Measurements from ENCODE around the gene SCUBE2.

DNA sequence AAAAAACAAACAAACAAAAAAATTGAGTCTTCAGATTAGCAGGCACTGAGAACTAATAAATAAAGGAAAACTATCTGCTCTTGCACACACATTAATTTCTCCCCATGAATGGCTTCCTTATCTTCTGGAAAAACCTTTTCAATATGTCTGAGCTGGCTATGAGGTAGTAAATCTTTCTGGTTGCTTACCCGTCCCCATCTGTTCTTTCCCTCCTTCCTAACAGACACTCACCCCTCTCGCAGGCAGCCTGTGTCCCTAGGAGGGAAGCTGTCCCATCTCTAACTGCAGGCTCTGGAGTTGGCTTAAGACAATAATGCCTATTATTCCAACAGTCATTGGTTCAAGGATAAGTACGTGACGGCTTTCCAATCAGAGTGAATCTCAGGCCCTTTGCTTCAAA, 8.2 kb upstream of the SCUBE2 start:
- TF ChIP-seq CTCF (IDR thresholded peaks at IDR 0.05), result no peak
- TF ChIP-seq POLR2A (IDR thresholded peaks at IDR 0.05), result no peak

All from body of pancreas (tissue), 4 donors.